ENCODE measurements around the gene AK8.

AK8 gene

DNA sequence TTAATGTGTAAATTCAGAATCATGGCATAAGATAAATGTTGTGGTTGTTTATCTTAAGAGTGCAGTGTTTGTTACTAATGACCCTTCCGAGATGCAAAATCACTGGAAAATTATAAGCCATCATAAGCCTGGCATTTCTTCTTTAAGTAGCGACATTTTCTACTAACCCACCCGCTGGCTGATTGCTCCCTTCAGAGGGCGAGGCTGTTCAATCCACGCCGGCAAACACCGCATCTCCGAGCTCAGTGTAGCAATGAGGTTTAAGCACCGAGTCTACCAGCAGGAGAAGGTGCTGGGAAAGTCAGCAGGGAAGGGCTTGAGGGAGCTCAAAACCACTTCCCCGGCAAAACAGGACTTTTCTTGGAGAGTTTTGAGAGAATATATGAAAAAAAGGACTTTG lies 52.7 kb downstream of the AK8 start:
- no peak for DNase-seq (ENCODE audit: low read depth)

- no peak for DNase-seq (ENCODE audit: low read depth)
Measured at GRCh38 chr9:132824951-132825350, 53.1 kb downstream of the AK8 start.

- no peak for DNase-seq (ENCODE audit: low read depth)
Measured at GRCh38 chr9:132824151-132824550, 53.9 kb downstream of the AK8 start.

- no peak for DNase-seq (ENCODE audit: low read depth)
Measured at GRCh38 chr9:132823370-132824145, 54.5 kb downstream of the AK8 start.

- DNase-seq (ENCODE audit: low read depth): no peak
Measured at GRCh38 chr9:132820169-132820944, 57.7 kb downstream of the AK8 start.

DNA sequence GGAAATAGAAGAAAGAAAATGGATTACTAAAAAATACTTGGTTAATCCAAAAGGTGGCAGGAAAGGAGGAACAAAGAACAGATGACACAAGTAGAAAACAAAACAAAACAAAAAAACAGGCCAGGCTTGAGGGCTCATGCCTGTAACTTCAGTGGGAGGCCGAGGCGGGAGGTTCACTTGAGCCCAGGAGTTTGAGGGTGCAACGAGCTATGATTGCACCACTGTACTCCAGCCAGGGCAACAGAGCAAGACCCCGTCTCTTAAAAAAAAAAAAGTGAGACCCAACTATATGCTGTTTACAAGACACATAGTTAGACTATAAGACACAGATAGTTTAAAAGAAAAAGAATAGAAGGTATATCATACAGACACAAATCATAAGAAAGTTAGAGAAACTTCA lies 59.5 kb downstream of the AK8 start:
- DNase-seq (ENCODE audit: low read depth): no peak

GRCh38 chr9:132814937-132815336 lies 63.1 kb downstream of the AK8 start:
- no peak for DNase-seq (ENCODE audit: low read depth)

DNA sequence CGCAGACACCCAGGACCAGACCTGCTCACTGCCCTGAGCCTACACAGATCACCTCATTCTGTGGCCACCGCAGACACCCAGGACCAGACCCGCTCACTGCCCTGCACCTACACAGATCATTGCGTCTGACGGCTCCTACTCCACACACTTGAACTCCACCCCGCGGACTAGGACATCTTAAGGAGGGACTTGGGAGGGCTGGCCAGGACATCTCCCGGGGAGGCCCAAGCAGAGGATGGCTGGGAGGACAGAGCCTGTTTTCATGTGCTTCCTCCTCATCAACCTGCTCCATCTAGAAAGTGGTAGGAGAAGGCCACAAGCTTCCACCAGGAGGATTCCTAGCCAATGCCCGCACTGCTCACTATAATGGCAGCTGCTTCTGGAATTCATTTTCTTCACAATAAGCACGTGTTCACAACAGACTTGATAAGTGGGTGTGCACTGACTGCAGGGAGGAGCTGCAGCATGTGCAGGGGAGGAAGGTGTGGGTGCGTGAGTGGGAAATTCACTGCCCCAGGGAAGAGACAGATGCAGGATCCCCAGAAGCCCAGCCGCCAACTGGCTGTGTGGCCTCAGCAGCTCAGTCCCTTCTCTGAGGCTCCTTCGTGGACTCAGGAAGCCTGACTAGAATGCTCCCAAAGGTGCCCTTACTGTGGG lies 64.8 kb downstream of the AK8 start:
- DNase-seq (ENCODE audit: low read depth): no peak

- no peak for DNase-seq (ENCODE audit: low read depth)
Measured at GRCh38 chr9:132811985-132812384, 66.1 kb downstream of the AK8 start.

- DNase-seq (ENCODE audit: low read depth): no peak
Measured at GRCh38 chr9:132810314-132810713, 67.8 kb downstream of the AK8 start.

- no peak for DNase-seq (ENCODE audit: low read depth)
Measured at GRCh38 chr9:132809677-132810271, 68.3 kb downstream of the AK8 start.

DNA sequence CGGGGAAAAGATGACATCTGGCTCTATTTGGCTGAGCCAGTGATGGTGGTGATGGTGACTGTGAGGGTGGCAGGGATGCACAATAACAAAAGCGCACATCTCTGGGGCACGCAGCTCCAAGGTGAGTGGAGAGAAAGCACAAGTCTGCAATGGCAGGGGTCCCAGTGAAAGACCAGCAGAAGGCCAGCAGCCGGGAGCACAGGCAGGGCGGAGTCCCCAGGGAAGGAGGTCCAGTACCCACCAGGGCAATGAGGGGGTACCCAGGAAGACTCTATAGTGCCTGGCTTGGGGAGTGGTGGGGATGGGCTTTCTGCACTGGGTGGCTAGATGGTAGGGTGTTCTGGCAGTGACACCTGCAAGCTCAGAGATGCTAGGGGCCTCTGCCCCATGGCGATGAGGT lies 69.4 kb downstream of the AK8 start:
- DNase-seq (ENCODE audit: low read depth): no peak

- no peak for DNase-seq (ENCODE audit: low read depth)
Measured at GRCh38 chr9:132806723-132807421, 71.2 kb downstream of the AK8 start.

DNA sequence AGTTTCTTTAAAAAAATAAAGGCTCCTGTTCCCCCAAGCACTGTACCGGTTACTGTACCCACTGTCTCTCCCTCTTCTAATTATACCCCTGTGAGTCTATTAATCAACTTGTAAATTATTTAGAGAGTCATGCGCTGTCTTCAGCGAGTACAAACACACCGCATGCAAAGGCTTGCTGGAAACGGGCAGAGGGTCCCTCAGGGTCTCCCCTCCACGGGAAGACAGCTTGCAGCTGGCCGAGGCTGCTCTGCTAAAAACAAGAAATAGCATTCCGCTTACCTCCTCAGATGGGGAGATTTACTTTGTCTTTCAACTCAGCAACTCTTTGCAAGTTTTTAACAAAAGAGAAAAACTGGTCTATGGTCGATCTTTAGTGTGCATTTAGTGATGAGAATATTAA lies 71.8 kb downstream of the AK8 start:
- DNase-seq (ENCODE audit: low read depth): no peak

GRCh38 chr9:132804576-132805295 lies 73.3 kb downstream of the AK8 start:
- DNase-seq (ENCODE audit: low read depth): no peak

GRCh38 chr9:132802121-132802795 lies 75.8 kb downstream of the AK8 start:
- DNase-seq (ENCODE audit: low read depth): peak; percentile 32

DNA sequence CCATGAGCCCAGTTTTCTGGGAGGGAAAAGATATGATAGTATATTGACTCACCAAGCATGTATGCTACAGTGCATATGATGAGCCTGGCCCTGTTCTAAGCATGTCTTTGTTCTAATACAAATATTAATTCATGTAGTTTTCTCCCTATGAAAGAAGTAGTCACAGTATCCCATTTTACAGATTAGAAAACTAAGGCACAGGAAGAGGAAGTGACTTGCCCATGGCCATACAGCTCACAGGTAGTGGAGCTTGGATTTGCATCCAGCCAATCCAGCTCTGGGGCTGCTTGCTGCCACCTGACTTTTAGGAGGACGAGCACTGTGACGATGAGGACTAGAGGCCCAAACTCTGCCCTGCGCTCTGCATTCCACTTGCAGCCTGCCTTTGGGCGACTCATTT lies 76.4 kb downstream of the AK8 start:
- DNase-seq (ENCODE audit: low read depth): no peak

DNA sequence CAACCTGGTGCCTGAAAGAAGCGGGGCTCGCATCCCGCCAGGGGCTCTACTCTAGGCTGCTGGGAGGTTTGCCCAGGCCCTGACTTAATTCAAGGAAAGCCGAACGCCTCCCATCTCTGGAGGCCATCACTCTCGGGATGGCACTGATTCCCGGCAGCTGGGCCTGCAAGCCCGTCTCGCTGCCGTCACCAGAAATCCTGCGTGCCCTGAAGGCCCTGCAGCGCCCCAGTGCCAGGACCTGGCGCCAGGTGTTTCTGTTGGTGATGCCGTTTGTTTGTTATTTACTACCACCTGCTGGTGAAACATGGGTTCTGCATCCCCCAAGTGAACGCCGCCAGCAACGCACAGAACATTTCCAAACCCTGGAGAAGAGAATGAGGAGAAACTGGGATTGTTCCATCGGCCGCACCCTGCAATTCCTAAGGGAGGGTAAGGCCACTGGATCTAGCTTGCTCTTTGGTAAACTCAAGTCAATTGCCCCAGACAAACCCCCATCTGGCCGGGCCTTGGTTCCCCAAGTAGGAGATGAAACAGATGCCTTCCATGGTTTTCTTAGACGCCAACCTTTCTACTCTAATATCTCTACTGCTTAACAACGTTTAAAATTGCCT lies 77.9 kb downstream of the AK8 start:
- peak; percentile 56 for DNase-seq (ENCODE audit: low read depth)

- peak; percentile 7 for DNase-seq (ENCODE audit: low read depth)
Measured at GRCh38 chr9:132798817-132799790, 79.0 kb downstream of the AK8 start.

Measured in amniotic epithelial cell (primary cell).